Measurements from ENCODE around the gene NXPH3.
"Not testable (repeated sequence)": the region's sequence is repeated elsewhere in the genome, so short reads cannot be mapped to it uniquely, and the experiment has no call there.

The NXPH3 gene

DNA sequence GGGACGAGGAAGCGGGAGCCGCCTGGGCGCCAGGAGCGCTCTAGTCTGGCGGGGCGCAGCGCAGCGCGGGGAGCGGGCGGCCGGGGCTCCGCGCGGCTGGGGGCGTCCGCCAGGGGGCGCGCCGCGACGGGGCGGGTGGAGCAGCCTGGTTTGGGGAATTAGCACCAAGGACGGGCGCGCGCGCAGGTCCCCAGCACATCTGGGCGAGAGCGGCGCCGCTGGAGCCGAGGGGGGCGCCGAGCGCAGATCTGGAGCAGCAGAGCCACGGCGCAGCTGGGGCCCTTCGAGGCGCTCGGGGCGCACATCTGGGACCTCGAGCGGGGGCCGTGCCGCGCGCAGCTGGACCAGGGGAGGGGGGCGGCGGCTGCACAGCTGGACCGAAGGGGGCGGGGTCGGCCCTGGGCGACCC lies at the start of gene NXPH3:
Gene NXPH3 (plus strand): TSS at position 193 of the 409 bp plus-strand sequence. CDS start 349 bp downstream, outside the sequence.
- DNase-seq, result peak; percentile 17

DNA sequence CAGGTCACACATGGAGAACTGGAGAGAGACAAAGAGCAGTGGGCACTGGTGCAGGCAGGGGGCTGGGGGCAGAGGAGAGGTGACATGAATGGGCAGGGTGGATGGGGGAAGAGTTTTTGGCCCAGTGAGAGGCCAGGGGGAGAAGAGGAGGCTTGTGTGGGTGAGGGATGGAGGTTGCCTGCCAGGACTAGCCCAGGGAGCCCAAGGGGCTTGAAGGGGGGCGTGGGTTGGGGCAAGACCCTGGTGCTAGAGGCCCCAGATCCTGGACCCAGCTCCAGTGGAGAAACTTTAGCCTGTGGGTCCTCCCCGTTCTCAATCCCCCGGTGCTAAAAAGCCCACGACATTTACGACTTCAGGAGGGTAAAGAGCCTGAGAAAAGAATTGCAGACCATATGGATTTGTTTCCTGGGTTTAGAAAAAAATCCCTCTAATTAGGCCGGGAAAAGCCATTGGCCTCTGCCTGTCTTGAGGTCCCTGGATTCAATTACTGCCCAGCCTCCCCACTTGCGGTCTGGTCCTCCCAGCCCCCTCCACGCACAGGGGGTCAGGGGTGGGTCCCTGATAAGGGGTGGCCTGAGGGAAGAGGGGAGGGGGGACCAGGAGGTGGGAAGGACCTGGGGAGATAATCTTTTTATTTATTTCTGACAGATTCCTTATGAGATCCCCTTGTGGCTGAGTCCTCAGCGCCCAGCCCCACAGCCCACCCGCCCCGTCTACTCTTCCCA lies 47.6 kb upstream of the NXPH3 start:
- DNase-seq, result no peak

DNA sequence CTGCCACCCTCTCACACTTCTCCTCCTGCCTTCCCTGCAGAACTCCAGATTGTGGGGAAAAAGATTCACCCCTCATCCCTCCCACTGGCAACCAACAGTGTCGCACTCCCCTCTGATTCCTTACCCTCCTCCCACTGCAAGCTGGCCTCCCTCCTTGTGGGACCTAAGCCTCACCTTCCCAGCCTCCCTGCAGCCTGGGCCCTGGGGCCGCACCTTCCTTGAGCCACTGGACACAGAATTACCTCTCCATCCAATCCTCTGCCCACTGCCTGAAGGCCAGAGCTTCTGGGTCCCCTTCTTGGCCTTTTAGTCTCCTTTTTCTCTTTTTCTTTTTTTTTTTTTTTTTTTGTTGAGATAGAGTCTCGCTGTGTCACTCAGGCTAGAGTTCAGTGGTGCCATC lies 46.7 kb upstream of the NXPH3 start:
- DNase-seq, result no peak

DNA sequence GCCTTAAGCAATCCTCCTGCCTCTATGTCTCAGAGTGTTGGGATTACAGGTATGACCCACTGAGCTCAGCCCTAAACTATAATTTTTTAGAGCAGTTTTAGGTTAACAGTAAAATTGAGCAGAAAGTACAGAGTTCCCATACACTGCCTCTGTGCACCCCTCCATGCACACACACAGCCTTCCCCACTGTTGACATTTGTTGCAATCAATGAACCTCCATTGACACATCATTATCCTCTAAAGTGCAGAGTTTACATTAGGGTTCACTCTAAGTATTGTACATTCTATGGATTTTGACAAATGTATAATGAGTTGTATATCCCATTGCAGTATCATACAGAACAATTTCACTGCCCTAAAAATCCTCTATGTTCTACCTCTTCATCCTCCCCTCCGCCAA lies 45.6 kb upstream of the NXPH3 start:
- DNase-seq, result no peak

DNA sequence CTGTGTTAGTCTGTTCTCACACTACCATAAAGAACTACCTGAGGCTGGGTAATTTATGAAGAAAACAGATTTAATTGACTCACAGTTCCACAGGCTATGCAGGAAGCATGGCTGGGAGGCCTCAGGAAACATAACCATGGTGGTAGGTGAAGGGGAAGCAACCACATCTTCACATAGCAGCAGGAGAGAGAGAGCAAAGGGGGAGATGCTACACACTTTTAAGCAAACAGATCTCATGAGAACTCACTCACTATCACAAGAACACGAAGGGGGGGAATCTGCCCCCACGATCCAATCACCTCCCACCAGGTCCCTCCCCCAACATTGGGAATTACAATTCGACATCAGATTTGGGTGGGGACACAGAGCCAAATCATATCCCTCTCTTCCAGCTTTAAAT lies 31.8 kb upstream of the NXPH3 start:
- DNase-seq, result no peak

DNA sequence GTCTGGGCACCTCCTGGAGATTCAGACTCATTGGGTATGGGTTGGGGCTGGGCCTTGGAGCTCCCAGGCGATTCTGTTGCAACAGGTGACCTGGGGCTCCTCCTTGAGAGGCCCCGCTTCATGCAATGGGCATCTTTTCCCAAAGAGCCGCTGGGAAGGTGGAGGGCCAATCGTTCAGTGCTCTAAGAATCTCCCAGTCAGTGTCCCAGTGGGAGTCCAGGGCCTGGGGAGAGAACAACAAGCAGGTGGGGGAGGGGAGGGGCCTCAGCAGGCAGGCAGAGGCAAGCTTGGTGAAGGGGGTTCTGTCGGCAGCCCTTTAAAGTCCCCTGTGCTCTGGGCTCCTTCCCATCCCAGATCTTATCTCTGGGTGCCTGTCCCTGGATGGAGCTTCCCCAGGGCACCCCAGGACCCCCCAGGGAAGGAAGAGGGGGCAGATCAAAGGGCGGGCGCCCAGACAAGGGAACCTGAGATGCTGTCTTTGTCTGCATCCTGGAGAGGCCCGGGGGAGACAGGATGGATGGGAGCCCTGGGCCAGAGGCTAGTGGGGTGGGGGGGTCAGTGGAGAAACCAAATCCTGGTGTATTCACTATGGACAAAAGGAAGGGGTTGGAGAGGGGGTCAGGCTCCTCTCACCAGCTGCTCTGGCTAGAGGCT lies 30.5 kb upstream of the NXPH3 start:
- no peak for DNase-seq

DNA sequence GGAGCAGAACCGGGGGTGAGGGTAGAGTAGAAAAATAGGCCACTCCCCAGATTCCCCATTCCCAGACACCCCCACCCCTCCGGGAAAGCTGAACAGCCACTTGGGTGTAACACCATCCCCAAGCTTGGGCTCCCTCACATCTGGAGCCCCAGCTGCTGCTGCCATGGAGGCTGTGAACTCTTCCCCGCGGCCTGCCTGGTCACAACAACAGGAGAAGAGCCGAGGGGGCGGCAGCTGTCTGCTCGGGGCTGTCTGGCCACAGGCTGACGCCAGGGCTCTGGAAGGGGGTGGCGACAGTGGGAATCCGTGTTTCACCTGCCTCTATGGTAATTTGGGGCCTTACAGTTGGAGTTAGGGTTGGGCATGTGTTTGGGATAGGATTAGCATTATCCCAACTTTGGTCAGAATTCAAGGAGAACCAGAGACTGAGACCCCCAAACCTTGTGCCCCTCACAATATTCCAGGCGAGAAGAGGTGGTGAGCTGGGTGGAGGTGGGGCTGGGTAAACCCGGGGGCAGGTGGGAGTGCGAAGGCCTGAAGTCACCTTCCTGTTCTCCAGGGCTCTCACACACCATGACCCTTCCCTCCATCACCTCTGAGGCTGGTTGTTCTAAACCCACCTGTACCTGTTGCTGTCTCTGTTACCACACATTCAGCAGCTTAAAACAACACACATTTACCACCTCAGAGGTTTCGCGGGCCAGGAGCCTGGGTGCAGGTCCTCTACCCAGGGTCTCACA lies 29.7 kb upstream of the NXPH3 start:
- DNase-seq, result no peak

DNA sequence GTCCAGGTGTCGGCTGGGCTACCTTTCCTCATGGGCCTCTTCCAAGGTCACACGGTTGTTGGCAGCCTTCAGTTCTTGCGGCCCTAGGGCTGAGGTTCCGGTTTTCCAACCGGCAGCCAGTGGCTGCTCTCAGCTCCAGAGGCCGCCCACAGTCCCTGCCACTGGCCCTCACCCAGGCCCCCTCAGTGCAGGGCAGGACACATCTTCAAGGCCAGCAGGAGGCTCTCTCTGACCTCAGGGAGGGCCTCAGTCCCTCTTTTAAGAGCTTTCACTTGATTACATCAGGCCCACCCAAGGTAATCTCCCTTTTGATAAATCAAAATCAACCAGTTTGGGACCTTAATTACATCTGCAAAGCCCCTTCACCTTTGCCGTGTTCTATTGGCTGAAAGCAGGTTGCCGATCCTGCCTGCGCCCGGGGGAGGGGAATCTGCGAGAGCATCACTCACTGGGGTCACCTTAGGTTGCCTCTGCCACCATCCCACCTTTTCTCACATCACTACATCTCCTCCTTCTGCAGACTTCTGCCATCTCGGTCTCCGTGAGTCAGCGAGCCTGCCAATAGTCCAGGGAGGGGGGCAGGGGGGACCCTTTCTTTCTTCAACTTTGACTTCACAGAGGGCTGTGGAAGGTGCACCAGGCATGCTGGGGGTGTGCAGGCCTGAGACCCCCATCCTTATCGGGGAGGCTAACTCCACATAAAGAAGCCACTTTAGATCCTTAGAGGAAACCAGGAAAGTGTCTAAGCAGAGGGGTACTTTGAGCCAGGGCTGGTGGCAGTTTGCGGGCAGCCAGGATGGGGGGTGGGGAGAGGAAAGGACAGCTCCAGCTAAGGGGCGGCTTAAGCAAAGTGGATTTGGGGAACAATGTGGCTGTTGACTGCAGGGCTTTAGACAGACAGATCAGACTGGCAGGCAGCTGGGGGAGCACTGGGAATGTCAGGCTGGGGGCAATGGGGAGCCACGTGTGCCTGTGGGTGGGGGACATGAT lies 28.8 kb upstream of the NXPH3 start:
- DNase-seq, result no peak

DNA sequence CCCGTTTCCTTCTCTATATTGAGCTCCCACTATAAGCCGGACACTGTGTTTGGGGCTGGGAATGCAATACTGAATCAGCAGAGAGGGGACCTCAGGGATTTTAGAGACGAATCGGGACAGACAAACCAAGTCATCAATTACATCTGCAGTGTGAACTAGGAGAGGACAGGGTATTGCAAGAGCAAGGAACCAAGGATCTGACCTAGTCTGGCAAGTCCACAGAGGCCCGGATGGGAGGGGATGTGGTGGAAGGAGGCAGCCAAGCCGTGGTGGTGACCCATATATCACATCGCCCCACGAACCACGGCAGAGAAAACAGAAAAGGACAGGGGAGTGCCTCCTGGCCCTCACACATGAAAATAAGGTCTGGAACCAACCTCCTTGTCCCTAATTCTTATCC lies 28.1 kb upstream of the NXPH3 start:
- no peak for DNase-seq

DNA sequence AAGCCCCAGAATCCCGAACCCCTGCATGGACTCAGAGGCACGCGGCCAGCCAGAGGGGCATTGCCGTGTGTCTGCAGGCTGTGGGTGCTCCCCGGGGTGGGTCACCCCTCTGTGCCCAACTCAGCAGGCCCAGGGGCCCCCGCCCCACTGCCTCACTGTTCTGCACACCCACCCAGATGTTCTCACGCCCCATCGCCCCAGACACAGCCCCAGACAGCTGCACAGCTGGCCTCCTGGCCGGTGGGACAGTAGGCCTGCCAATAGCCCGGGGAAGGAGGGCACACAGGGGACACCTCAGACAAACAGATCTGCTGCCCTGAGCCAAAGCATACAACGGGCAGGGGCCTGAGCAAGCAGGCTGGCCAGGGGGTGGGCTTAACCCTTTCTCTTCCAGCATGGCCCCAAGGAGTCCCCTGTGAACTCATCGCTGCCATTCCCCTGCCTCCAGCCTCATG lies 27.6 kb upstream of the NXPH3 start:
- no peak for DNase-seq

DNA sequence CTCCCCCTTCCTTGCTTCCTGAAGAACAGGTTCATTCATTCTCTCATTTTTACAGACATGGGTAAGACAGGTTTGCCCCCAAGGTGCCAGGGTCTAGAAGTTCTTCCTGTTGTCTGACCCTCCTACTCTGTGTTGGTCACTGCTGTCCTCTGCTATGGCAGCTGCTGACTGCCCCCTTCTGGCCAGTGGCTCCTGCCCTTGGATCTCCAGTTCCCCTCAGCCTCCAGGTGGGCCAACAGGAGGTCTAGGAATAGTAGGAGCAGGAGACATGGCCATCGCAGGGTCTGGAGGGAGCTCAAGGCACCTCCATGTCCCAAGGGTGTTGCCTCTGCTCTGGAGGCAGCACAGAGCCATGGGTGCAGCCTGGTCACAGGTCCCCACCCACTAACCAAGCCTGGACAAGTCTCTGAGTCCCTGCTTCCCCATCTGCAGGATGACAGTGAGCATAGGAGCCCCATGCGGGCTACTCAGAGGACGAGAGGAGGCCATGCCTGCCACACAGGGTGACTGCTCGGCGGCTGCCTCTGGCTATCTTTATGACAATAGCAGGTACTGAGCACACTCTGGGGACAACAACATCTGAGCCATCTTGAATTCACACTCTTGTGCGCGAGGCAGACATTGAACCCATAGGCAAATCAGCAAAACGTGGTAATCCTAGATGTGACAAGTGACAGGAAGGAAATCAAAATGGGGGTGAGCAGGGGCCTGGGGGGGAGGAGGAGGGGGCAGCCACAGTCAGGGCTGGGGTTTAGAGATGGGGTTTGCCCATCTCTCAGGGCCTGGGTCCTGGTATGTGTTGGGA lies 27.0 kb upstream of the NXPH3 start:
- no peak for DNase-seq

DNA sequence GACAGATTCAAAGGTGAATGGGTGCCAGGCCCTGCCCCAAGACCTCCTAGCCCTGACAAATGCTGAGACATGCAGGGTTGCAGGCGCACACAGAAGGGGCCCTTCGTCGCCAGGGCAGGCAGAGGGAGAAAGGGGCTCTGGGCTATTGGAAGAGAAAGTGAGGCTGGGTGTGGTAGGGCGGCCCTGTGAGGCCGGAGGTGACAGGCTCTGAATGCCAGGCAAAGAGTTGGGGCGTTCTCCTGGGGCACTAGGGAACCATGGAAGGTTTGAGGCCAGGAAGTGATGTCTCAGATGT lies 26.4 kb upstream of the NXPH3 start:
- DNase-seq, result no peak

DNA sequence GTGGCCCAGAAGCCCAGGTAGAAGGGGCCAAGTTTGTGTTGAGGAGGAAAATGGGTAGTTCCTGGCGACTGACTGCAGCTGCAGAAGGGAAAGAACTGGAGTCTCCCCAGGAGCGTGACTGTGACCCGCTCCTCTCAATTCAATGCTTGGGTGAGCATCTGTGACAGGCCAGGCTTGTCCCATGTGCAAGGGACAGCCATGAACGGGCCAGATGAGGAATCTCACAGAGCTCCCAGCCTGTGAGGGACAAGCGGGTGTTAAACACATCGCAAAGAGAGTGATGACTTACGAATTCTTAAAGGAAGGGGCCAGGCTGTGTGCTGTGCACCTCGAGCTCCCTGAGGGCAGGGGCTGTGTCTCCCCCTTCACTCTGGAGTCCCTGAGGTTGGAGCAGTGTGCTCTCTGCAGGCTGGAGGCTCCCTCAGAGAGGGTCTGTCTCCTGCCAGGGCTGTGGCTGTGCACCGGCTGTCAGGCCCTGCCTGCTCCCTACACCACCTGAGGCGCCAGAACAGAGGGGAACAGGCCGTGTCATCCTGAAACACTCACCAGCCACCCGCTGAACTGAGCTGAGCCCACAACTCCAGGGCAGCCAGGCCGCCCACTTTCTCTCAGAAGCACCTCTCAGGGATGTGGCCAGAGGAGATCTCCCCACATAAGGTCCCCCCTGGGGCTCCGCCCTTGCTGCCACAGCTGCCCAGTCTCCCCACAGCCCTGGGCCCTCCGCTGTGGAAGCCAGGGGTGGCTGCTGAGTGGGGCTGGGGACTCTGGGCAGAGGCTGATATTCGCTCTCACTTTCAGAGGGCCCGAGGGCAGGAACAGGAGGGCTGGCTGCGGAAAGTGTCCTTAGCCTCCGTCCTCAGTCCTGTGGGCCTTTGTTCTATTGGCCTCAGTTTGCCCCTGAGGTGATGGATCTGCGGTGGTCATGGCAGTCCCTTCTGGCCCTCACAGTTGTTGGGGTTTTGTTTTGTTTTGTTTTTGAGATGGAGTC lies 25.7 kb upstream of the NXPH3 start:
- DNase-seq, result no peak

DNA sequence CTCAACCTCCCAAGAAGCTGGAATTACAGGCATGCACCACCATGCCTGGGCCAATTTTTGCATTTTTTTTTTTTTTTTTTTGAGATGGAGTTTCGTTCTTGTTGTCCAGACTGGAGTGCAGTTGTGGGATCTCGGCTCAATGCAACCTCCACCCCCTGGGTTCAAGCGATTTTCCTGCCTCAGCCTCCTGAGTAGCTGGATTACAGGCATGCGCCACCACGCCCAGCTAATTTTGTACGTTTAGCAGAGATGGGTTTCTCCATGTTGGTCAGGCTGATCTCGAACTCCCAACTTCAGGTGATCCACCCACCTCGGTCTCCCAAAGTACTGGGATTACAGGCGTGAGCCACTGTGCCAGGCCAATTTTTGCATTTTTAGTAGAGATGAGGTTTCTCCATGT lies 24.9 kb upstream of the NXPH3 start:
- not testable (repeated sequence) for DNase-seq

DNA sequence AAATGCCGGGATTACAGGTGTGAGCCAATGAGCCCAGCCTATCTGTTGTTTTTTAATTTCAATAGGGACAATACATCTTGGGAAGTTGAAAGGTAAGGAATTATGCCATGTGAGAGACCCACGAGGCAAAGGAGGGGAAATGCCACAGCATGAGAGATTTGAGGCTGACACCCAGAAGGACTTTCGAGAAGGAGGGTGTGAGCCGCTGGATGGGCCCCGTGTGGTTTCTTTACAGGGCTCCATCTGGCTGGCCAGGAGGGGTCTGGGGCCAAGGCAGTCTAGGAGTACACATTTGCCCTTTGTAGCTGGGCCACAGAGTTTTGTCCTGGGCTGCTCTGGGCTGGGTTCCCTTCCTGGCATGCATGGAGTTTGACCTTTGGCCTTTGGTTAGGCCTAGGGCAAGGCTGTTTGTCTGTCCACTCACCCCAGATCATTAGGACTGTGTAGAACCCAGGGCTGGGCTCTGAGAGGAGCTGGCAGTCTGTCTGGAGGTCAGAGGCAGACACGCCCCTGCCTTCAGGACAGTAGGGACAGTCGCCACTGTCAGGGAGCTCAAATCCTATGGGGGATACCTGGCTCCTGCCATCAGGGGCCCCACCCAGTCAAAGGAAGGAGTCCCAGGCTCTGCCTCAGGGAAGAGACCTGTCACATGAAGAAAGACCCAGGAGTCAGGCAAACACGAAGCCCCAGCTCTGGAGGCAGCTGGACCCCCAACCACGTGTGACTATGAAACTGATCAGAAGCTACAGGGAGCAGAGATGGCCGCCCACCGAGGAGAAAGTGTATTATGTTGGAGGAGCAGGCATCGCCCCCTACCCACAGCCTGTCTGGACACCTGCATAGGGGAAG lies 24.2 kb upstream of the NXPH3 start:
- no peak for DNase-seq

DNA sequence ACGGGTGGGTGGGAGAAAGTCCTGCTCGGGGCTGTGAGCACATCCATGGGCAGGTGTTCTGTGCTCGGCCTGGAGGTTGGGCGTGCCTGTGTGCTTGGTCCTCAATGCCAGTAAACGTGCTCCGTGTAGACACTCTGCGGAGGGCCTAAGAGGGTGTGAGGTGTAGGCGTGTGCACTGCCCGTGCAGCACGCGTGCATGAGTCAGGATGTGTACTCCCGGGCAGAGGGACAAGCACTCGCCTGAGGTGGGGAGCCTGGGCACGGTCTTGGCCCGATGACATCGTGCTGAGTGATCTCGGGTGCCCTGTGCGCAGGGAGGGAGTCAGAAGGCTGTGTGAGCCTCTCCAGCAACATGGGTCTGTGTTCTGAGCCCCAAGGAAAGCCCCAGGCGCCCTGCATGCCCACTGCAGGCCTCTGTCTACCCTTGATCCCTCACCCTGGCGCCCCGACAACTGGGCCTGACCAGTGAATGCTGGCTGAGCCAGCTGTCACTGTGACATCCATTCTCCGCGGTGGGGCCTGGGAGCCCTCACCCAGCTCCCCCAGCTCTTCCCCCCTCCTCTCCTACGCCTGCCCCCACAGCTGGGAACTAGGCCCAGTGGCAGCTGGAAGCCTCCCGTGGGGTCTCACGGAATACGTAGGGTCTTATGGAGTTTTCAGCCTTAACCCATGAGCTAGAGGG lies 23.5 kb upstream of the NXPH3 start:
- no peak for DNase-seq

DNA sequence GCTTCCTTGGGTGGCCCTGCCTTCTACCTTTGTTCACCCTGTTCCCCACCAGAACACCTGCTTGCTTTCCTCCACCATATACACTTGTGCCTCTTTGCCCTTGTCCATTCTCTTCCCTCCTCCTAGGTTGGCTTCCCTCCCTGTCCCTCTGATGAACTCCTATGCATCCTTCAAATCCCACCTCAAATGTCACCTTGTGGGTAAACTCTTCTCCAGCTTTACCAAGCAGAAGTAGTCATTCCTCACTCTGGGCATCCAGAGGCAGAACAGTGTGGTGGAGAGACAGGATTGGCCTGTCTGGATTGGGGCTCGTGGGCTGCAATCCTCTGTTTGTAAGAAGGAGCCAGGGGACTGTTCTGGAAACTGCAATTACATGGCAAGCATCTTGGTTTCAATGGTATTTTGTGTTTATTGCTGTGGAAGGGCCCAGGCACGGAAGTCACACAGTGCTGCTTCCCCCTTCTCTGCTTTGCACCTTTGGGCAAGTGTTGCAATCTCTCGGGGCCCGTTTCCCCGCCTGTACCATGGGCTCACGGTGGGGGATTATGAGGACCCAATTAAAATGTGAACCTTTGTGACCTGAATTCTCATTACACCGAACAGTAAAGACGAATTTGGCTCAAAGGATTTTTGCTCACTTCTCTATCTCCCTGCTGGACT lies 21.9 kb upstream of the NXPH3 start:
- DNase-seq, result no peak

DNA sequence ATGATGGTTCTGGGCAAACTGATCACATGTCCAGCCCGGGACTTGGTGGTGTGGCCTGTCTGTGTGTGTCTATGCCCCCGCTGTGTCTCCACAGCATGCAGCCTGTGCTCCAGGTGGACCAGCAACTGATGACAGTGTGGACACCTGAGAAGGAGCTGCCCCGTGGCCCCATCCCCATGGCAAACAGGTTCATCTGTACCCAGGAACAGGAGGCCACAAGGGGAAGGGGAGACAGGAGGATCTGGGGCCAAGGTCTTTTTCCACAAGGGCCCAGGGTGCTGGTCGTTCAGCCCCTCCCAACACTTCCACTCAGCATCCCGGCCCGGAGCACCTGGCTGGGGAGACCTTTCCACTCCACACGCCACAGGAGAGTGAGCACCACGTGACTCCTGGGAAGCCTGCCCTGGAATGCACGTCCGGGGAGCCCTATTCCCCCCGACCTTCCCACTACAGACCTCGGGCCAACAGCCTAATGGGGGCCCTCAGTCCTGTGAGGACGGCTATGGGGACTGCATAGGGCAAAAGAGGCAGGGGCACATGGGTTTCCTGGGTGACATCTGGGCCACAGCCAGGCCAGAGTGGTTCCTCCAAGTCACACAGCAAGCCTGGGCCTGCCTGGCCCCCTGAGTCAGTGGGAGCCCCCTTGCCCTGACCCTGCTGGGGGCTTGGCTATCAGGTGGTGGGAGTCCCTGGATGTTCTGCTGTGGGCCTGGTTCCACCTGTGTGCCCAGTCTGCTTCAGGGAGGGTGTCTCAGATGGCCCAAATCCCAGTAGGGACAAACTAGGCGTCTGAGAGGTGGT lies 20.8 kb upstream of the NXPH3 start:
- no peak for DNase-seq

Data from midbrain (tissue), 1 donor.